Astrocyte (in vitro differentiated cells and primary cell): ENCODE results near the gene TGFB2.

Source experiments
- CTCF ChIP-seq: IDR thresholded peaks from 2 replicates; pipeline ENCODE4 v1.5.1; 2011; ENCODE audit warnings: low read depth, mild to moderate bottlenecking, inconsistent platforms, low read length, moderate library complexity; ENCODE audit not compliant: insufficient read depth
- EZH2 ChIP-seq: IDR thresholded peaks from 2 replicates; pipeline ENCODE4 v1.6.1; 2012; ENCODE audit warnings: mild to moderate bottlenecking, low read length, inconsistent platforms; ENCODE audit not compliant: insufficient read depth

DNA sequence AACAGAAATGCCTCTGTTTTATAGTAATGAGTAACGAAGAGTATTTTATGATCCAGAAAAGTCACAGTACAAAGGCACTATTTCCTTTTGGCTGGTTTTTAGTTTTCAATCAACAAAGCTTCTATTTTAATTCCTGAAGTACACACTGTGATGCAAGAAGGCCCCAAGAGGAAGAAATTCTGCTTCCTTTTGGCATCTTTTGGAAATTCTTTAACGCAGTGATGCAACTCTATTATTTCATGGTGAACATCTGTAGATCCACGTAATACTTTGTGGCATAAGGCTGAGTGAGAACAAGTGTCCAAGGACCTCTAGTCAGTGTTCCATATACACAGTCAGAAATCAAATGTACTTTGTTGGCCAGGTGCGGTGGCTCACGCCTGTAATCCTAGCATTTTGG is 137.5 kb downstream of the TGFB2 start:
- TF ChIP-seq EZH2 (no peak), CTCF (no peak)
